Lung (tissue), 12 donors: Measurements from ENCODE around the gene PTPA. TPM values are rescaled to one million over a fixed set of nuclear protein-coding genes. Genes with fewer than 3 reads are reported as not detected.

ENCODE experiments used
- ATAC-seq: fragments of 200-7000 bp; cut with Tn5 transposase; one replicate; pipeline ENCODE4 v1.9.1; 2020; ENCODE audit warnings: moderate number of reproducible peaks; ENCODE audit not compliant: insufficient read depth, low FRiP score
- DNase-seq, 3 donors: peaks; one replicate each; pipeline ENCODE4 v3.0.0-alpha.2; 2013 to 2017
- H3K27ac ChIP-seq, 2 donors: one replicate each; pipeline ENCODE4 v1.5.1; 2013; ENCODE audit warnings: mild to moderate bottlenecking in 2 of 2, moderate library complexity in 2 of 2, control low read depth in 1 of 2, inconsistent platforms in 1 of 2, low read depth in 1 of 2, low read length in 1 of 2
- H3K27me3 ChIP-seq, 3 donors: one replicate each; pipeline ENCODE4 v1.5.1; 2013; ENCODE audit warnings: low read length in 2 of 3; ENCODE audit not compliant: control insufficient read depth in 3 of 3, insufficient read depth in 3 of 3
- H3K36me3 ChIP-seq, 4 donors: one replicate each; pipeline ENCODE4 v1.5.1; 2013; ENCODE audit warnings: low read length in 4 of 4, mild to moderate bottlenecking in 1 of 4, moderate library complexity in 1 of 4; ENCODE audit not compliant: control insufficient read depth in 4 of 4, insufficient read depth in 4 of 4
- H3K4me1 ChIP-seq, 5 donors: one replicate each; pipeline ENCODE4 v1.5.1; 2013; ENCODE audit warnings: low read length in 5 of 5, mild to moderate bottlenecking in 2 of 5, moderate library complexity in 1 of 5; ENCODE audit not compliant: control insufficient read depth in 5 of 5, insufficient read depth in 5 of 5
- H3K4me3 ChIP-seq: one replicate; pipeline ENCODE4 v1.5.1; 2013; ENCODE audit warnings: mild to moderate bottlenecking, control low read depth, moderate library complexity
- H3K9ac ChIP-seq, 2 donors: one replicate each; pipeline ENCODE4 v1.5.1; 2013; ENCODE audit warnings: low read length in 2 of 2, control low read depth in 1 of 2; ENCODE audit not compliant: insufficient read depth in 1 of 2
- H3K9me3 ChIP-seq, 4 donors: one replicate each; pipeline ENCODE4 v1.5.1; 2013; ENCODE audit warnings: low read length in 3 of 4, mild to moderate bottlenecking in 1 of 4, moderate library complexity in 1 of 4; ENCODE audit not compliant: control insufficient read depth in 4 of 4, insufficient read depth in 3 of 4
- WGBS, 2 donors: extraction: QIAGEN DNeasy Blood & Tissue Kit; methylation state at CpG; one replicate each; pipeline ENCODE4 v1.1.7; 2013; 5-methylcytosine and 5-hydroxymethylcytosine counted together
- polyA plus RNA-seq, 2 donors: library from polyadenylated mRNA; stranded (reverse); fragments of 200-250 nt; gene quantifications; one replicate each; pipeline ENCODE4 v1.2.1, GENCODE V29; 2013
- total RNA-seq, 2 donors: library from RNA; depleted of rRNA in 1 of 2; stranded (reverse); fragments of >200 nt in 1 of 2; gene quantifications; one replicate each; pipeline ENCODE4 v1.2.1, GENCODE V29; 2014 to 2021
- TF ChIP-seq, protein P1 (sequence below): IDR thresholded peaks from 2 replicates; pipeline ENCODE4 v1.5.1; 2012; ENCODE audit warnings: mild to moderate bottlenecking; ENCODE audit errors: control extremely low read depth, extremely low read depth
- donor health status: control.
- donor health status: control.
- donor health status: Bipolar disorder and iron deficiency.
- donor health status: healthy.
- donor health status: DM: yes; HTN: yes; CAD: no.

Gene PTPA
- total and polyA plus RNA-seq, 4 donors = 62.5 to 145 (median 116) TPM

DNA sequence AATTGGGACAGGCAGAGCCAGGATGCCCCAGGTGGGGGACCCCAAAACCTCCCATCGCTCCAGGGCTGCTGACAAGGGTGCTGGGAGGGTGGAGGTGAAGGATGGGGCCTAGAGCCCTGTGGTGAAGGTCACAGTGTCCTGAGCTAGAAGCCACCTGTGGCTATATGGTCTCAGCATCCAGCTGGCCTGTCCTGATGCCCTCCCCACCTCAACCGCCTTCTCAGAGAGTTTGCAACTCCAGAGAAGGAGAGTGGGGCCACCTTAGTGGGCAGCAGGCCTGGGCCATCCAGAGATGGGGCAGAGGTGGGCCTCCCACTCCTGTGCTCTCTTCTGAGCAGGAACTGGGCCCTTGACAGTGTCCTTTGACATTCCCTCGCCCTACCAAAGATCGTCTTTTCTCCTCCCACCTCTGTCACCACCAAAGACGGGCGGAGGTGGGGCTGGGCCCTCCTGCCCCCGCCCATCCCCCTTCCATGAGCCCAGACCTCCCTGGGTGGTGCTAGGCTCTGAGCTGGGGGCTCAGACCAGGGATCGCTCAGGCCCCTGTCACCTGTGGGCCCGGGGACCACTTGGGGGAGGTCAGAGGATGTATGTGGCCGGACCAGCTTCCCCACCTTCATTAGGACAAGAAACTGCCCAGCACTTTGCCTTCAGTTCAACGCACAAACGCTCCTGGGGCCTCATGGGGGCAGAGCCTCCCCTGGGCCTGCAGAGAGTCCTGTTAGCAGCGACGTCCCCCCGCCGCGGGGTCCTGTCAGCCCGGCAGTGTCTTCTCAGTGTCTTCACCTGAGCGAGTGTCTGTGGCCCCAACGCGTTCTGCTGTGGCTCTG lies 40.3 kb upstream of the PTPA start:
- no peak overlapping the region for H3K4me3 ChIP-seq
- 81 to 85% methylated on average over 21 of the region's 21 CpGs for WGBS, 2 donors
- no peaks in the 10 kb centered on the region for H3K27me3 ChIP-seq
- TF ChIP-seq, protein P1, sequence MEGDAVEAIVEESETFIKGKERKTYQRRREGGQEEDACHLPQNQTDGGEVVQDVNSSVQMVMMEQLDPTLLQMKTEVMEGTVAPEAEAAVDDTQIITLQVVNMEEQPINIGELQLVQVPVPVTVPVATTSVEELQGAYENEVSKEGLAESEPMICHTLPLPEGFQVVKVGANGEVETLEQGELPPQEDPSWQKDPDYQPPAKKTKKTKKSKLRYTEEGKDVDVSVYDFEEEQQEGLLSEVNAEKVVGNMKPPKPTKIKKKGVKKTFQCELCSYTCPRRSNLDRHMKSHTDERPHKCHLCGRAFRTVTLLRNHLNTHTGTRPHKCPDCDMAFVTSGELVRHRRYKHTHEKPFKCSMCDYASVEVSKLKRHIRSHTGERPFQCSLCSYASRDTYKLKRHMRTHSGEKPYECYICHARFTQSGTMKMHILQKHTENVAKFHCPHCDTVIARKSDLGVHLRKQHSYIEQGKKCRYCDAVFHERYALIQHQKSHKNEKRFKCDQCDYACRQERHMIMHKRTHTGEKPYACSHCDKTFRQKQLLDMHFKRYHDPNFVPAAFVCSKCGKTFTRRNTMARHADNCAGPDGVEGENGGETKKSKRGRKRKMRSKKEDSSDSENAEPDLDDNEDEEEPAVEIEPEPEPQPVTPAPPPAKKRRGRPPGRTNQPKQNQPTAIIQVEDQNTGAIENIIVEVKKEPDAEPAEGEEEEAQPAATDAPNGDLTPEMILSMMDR = no peak
- no peak for ATAC-seq
- no peaks in the 10 kb centered on the region for H3K9me3 ChIP-seq
- H3K9ac ChIP-seq = no peak overlapping the region
- peaks cover 0 to 35% (median 4%) of the 10 kb centered on the region in 4 donors for H3K36me3 ChIP-seq
- no peak overlapping the region for H3K27ac ChIP-seq
- no peaks in the 10 kb centered on the region for H3K4me1 ChIP-seq
- DNase-seq = no peak

DNA sequence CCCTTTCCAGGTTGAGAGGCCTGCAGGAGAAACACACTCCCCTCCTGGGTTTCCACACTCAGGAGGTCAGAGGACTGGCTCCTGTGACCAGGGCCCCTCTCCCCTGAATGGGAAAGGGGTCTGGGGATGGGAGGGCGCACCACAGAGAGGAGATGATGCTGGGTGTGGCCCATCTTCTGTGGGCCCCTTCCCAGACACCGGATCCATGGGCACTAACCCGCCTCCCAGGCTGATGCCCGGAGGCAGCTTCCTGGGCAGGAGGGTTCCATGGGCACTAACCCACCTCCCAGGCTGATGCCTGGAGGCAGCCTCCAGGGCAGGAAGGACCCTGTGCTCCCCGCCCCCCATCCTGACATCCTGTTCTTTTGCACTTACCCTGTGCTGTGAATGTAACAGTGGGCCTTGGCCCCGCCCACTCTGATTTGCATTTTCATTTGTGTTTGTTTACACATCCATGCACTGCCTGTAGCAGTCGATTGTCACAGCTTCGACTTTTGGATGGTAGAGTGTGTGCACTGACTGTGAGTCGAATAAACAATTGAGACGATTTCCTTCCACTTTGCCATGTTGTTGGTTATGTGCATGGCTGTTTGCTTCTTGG lies 39.6 kb upstream of the PTPA start:
- no peaks in the 10 kb centered on the region for H3K27me3 ChIP-seq
- 64 to 65% methylated on average over 10 of the region's 10 CpGs for WGBS, 2 donors
- no peak overlapping the region for H3K4me3 ChIP-seq
- H3K9me3 ChIP-seq = no peaks in the 10 kb centered on the region
- no peak overlapping the region for H3K27ac ChIP-seq
- DNase-seq (peak in 1 of 3 donors; percentile 22), ATAC-seq (no peak)
- TF ChIP-seq, protein P1 = no peak
- H3K4me1 ChIP-seq = no peaks in the 10 kb centered on the region
- no peak overlapping the region for H3K9ac ChIP-seq
- peaks cover 0 to 33% (median 2%) of the 10 kb centered on the region in 4 donors for H3K36me3 ChIP-seq

DNA sequence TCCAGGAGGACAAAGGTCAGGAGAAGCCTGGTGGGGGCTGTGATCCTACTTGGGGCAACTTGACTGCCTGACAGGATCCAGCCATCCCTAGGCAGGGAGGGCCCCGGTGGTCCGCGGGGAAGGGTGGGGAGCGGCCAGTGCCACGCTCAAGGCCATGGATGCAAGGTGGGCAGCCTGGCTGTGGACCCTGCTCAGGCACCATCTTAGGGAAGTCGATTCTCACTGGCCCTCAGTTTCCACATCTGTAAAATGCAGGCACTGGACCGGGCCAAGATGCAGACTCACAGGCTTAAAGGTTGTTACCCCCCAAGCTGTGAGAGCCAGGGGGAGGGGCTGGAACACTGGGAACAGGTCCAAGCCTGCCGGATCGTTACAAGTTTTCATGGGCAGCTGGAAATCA lies 39.0 kb upstream of the PTPA start:
- H3K9ac ChIP-seq = no peak overlapping the region
- no peaks in the 10 kb centered on the region for H3K9me3 ChIP-seq
- TF ChIP-seq, protein P1 = no peak
- no peak overlapping the region for H3K4me3 ChIP-seq
- no peak overlapping the region for H3K27ac ChIP-seq
- peak in 2 of 3 donors; percentile 20 to 35 for DNase-seq
- ATAC-seq = no peak
- no peaks in the 10 kb centered on the region for H3K27me3 ChIP-seq
- no peaks in the 10 kb centered on the region for H3K4me1 ChIP-seq
- H3K36me3 ChIP-seq = peaks cover 0 to 32% (median 2%) of the 10 kb centered on the region in 4 donors
- WGBS, 2 donors = 68 to 74% methylated on average over 9 of the region's 9 CpGs
